GM23338 (cell line): ENCODE results near the gene NTM. TPM values are rescaled to one million over a fixed set of nuclear protein-coding genes. Genes with fewer than 3 reads are reported as not detected.

Experiments
- ATAC-seq: fragments of 200-7000 bp; cut with Tn5 transposase; 3 replicates; pipeline ENCODE4 v1.9.1; 2020
- DNase-seq: peaks from one replicate; pipeline ENCODE4 v3.0.0-alpha.2; 2015; ENCODE audit warnings: low spot score
- H2AFZ ChIP-seq: fragments of 200-600 bp; sonication (generic); 2 replicates; pipeline ENCODE4 v1.8.0; 2016; ENCODE audit warnings: antibody characterized with exemption, mild to moderate bottlenecking, moderate library complexity
- H3F3A ChIP-seq: fragments of 200-600 bp; sonication (generic); replicated peaks from 2 replicates; pipeline ENCODE4 v1.8.0; 2017; ENCODE audit warnings: antibody characterized with exemption, mixed run types, low read depth
- H3K27ac ChIP-seq: fragments of 200-600 bp; sonication (generic); 2 replicates; pipeline ENCODE4 v1.6.1; 2016; ENCODE audit warnings: low read depth
- H3K27me3 ChIP-seq: fragments of 200-600 bp; sonication (generic); 2 replicates; pipeline ENCODE4 v1.8.0; 2016; ENCODE audit warnings: mild to moderate bottlenecking, mixed run types, moderate library complexity; ENCODE audit not compliant: insufficient read depth
- H3K36me3 ChIP-seq: fragments of 200-600 bp; sonication (generic); 2 replicates; pipeline ENCODE4 v1.8.0; 2016; ENCODE audit warnings: mild to moderate bottlenecking; ENCODE audit not compliant: insufficient read depth
- H3K4me1 ChIP-seq: fragments of 200-600 bp; sonication (generic); 2 replicates; pipeline ENCODE4 v1.8.0; 2016; ENCODE audit warnings: mild to moderate bottlenecking, moderate library complexity; ENCODE audit not compliant: insufficient read depth
- H3K4me2 ChIP-seq: fragments of 200-600 bp; sonication (generic); 2 replicates; pipeline ENCODE4 v1.7.1; 2017; ENCODE audit warnings: mixed run types
- H3K4me3 ChIP-seq: fragments of 200-600 bp; sonication (generic); 2 replicates; pipeline ENCODE4 v1.6.1; 2016; ENCODE audit warnings: mixed run types
- H3K79me2 ChIP-seq: fragments of 200-600 bp; sonication (generic); replicated peaks from 2 replicates; pipeline ENCODE4 v1.8.0; 2017; ENCODE audit warnings: mild to moderate bottlenecking; ENCODE audit not compliant: insufficient read depth
- H3K9me2 ChIP-seq: fragments of 200-600 bp; sonication (generic); 2 replicates; pipeline ENCODE4 v1.8.0; 2017; ENCODE audit not compliant: insufficient read depth
- H4K20me1 ChIP-seq: fragments of 200-600 bp; sonication (generic); replicated peaks from 2 replicates; pipeline ENCODE4 v1.8.0; 2017; ENCODE audit warnings: mild to moderate bottlenecking; ENCODE audit not compliant: insufficient read depth
- H3K27ac Mint-ChIP-seq: 2 replicates; pipeline ENCODE4 v1.8.0; 2020; ENCODE audit warnings: inconsistent platforms, mild to moderate bottlenecking, moderate library complexity, mixed read lengths
- H3K27me3 Mint-ChIP-seq: 3 replicates; pipeline ENCODE4 v1.8.0; 2022; ENCODE audit warnings: low read depth, mild to moderate bottlenecking, moderate library complexity, mixed read lengths, inconsistent platforms; ENCODE audit not compliant: insufficient read depth, poor library complexity
- H3K36me3 Mint-ChIP-seq: 3 replicates; pipeline ENCODE4 v1.8.0; 2021; ENCODE audit warnings: low read depth, mild to moderate bottlenecking, inconsistent platforms, moderate library complexity, mixed read lengths
- H3K4me1 Mint-ChIP-seq: 3 replicates; pipeline ENCODE4 v1.8.0; 2020; ENCODE audit warnings: mild to moderate bottlenecking, inconsistent platforms, mixed read lengths
- H3K4me3 Mint-ChIP-seq: 3 replicates; pipeline ENCODE4 v1.8.0; 2021; ENCODE audit warnings: moderate library complexity, mild to moderate bottlenecking, inconsistent platforms, mixed read lengths
- H3K9me3 Mint-ChIP-seq: 3 replicates; pipeline ENCODE4 v1.8.0; 2020; ENCODE audit warnings: moderate library complexity, mild to moderate bottlenecking, inconsistent platforms, mixed read lengths
- CREB1 ChIP-seq: fragments of 250-450 bp; sonication (Bioruptor Pico); IDR thresholded peaks from 2 replicates; pipeline ENCODE4 v1.5.0; 2020; ENCODE audit warnings: low read depth, mild to moderate bottlenecking, moderate library complexity
- ETS1 ChIP-seq: IDR thresholded peaks from 2 replicates; pipeline ENCODE4 v1.6.1; 2016; ENCODE audit warnings: antibody characterized with exemption
- EZH2 ChIP-seq: fragments of 200-600 bp; sonication (generic); IDR thresholded peaks from one replicate; pipeline ENCODE4 v1.8.0; 2017; ENCODE audit warnings: antibody characterized with exemption, mild to moderate bottlenecking, low read depth; ENCODE audit not compliant: unreplicated experiment
- EZH2phosphoT487 ChIP-seq: fragments of 200-600 bp; sonication (generic); IDR thresholded peaks from one replicate; pipeline ENCODE4 v1.8.1; 2018; ENCODE audit warnings: antibody characterized with exemption; ENCODE audit not compliant: unreplicated experiment
- JUNB ChIP-seq: IDR thresholded peaks from one replicate; pipeline ENCODE4 v1.6.1; 2016; ENCODE audit warnings: antibody characterized with exemption; ENCODE audit not compliant: unreplicated experiment
- NANOG ChIP-seq: IDR thresholded peaks from 2 replicates; pipeline ENCODE4 v1.6.1; 2016; ENCODE audit warnings: antibody characterized with exemption, borderline replicate concordance
- REST ChIP-seq: IDR thresholded peaks from one replicate; pipeline ENCODE4 v1.6.1; 2018; ENCODE audit warnings: antibody characterized with exemption; ENCODE audit not compliant: unreplicated experiment
- STAT1 ChIP-seq: IDR thresholded peaks from one replicate; pipeline ENCODE4 v1.6.1; 2016; ENCODE audit warnings: antibody characterized with exemption; ENCODE audit not compliant: unreplicated experiment
- ZNF114 ChIP-seq: fragments of 250-450 bp; sonication (Bioruptor Pico); IDR thresholded peaks from 2 replicates; pipeline ENCODE4 v1.5.0; 2020; ENCODE audit warnings: mild to moderate bottlenecking, moderate library complexity
- ZNF331 ChIP-seq: fragments of 250-450 bp; sonication (Bioruptor Pico); IDR thresholded peaks from 2 replicates; pipeline ENCODE4 v1.5.0; 2020; ENCODE audit warnings: low read depth, mild to moderate bottlenecking, moderate library complexity
- ZNF462 ChIP-seq: fragments of 250-450 bp; sonication (Bioruptor Pico); IDR thresholded peaks from 2 replicates; pipeline ENCODE4 v1.5.0; 2020; ENCODE audit warnings: mild to moderate bottlenecking, moderate library complexity
- polyA plus RNA-seq: library from polyadenylated mRNA; unstranded; fragments of >200 nt; fragmentation: Nextera tagmentation; extraction: Ambion mirVana; gene quantifications from 2 replicates; pipeline ENCODE4 v1.2.1, GENCODE V29; 2016
- total RNA-seq: library from RNA; depleted of rRNA; stranded (reverse); fragments of >200 nt; shearing (Covaris generic); gene quantifications from 2 replicates; pipeline ENCODE4 v1.2.3, GENCODE V29; 2014
- TF ChIP-seq, protein P1 (sequence below), 2 experiments: fragments of 200-600 bp in 1 of 2; sonication (generic) in 1 of 2; conservative IDR thresholded peaks; 2 replicates each; pipeline versions ENCODE4 v1.5.1 to v1.6.1; 2016 to 2017; ENCODE audit warnings: antibody characterized with exemption in 2 of 2, low read depth in 2 of 2, mild to moderate bottlenecking in 2 of 2, moderate library complexity in 1 of 2

The NTM gene
- total and polyA plus RNA-seq, 2 experiments from 2014 or later = 10.6 to 14.6 TPM

- peaks cover 23% of the 10 kb centered on the region; the same call in 1 of the 2 replicates for H3K9me2 ChIP-seq
- Mint-ChIP-seq H3K4me1 (peaks cover 14% of the 10 kb centered on the region), H3K27me3 (peaks cover 10% of the 10 kb centered on the region), H3K36me3 (no peaks in the 10 kb centered on the region; the same call in 2 of the 3 replicates), H3K9me3 (0 out of 3 replicates have a peak, but pooled peaks cover 5% of the 10 kb centered on the region), H3K27ac (no peak overlapping the region), H3K4me3 (no peak overlapping the region)
- no peak for TF ChIP-seq CREB1
- no peak for TF ChIP-seq ZNF331 (CRISPR knock-in tag)
- TF ChIP-seq ETS1 = no peak
- TF ChIP-seq REST = no peak
- TF ChIP-seq EZH2phosphoT487 = no peak
- no peak for TF ChIP-seq STAT1
- TF ChIP-seq ZNF114 (CRISPR knock-in tag) = no peak
- TF ChIP-seq JUNB = no peak
- no peak for TF ChIP-seq ZNF462 (CRISPR knock-in tag)
- TF ChIP-seq, protein P1, sequence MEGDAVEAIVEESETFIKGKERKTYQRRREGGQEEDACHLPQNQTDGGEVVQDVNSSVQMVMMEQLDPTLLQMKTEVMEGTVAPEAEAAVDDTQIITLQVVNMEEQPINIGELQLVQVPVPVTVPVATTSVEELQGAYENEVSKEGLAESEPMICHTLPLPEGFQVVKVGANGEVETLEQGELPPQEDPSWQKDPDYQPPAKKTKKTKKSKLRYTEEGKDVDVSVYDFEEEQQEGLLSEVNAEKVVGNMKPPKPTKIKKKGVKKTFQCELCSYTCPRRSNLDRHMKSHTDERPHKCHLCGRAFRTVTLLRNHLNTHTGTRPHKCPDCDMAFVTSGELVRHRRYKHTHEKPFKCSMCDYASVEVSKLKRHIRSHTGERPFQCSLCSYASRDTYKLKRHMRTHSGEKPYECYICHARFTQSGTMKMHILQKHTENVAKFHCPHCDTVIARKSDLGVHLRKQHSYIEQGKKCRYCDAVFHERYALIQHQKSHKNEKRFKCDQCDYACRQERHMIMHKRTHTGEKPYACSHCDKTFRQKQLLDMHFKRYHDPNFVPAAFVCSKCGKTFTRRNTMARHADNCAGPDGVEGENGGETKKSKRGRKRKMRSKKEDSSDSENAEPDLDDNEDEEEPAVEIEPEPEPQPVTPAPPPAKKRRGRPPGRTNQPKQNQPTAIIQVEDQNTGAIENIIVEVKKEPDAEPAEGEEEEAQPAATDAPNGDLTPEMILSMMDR (conservative IDR thresholded peaks at IDR 0.05; ENCODE audit: low read depth in 2 of 2) = no peak
- no peak for TF ChIP-seq EZH2
- TF ChIP-seq NANOG = no peak
- DNase-seq (no peak), ATAC-seq (no peak)
- H3K4me3 ChIP-seq = no peak overlapping the region
- H3F3A ChIP-seq = no peaks in the 10 kb centered on the region
- H3K27ac ChIP-seq = no peak overlapping the region
- no peaks in the 10 kb centered on the region for H3K79me2 ChIP-seq
- H3K27me3 ChIP-seq = no peaks in the 10 kb centered on the region
- no peaks in the 10 kb centered on the region for H3K4me1 ChIP-seq
- no peaks in the 10 kb centered on the region for H4K20me1 ChIP-seq
- H2AFZ ChIP-seq = no peak overlapping the region
- no peak overlapping the region for H3K4me2 ChIP-seq
- H3K36me3 ChIP-seq = no peaks in the 10 kb centered on the region
Observed at GRCh38 chr11:132062031-132062430, 691.6 kb downstream of the NTM start.
